ENCODE data around the gene BTBD16. TPM values are rescaled to one million over a fixed set of nuclear protein-coding genes. Genes with fewer than 3 reads are reported as not detected.

Gene BTBD16
- total and polyA plus RNA-seq, 2 of the 13 experiments (the other 11 are each of a cell fraction or from before 2014, with no cell fraction given), result 5.0 to 11.9 TPM

DNA sequence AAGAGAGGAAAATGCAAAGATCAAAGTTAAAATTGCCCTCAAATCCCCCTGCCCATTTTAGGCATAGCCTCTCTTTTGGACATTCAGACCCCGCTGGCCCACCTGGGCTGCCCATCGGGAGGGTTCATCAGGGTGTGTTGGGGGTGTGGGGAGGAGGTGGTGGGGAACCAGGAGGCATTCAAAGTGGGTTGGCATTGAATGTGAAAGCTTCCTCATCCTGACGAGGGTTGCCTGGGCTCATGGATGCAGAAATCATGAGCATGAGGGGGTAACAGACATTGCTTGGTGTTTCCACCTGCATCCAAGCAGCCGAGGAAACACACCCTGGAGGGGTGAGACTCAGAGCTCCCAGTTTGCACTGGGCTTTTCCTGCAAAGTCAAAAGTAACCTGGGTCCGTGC, 20.6 kb downstream of the BTBD16 start (continued):
- no peak for TF ChIP-seq ZNF235 (CRISPR knock-in tag; IDR thresholded peaks at IDR 0.05; ENCODE audit: borderline replicate concordance)
- TF ChIP-seq, protein P1, sequence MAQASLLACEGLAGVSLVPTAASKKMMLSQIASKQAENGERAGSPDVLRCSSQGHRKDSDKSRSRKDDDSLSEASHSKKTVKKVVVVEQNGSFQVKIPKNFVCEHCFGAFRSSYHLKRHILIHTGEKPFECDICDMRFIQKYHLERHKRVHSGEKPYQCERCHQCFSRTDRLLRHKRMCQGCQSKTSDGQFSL (CRISPR knock-in tag; IDR thresholded peaks at IDR 0.05), result no peak
- no peak for TF ChIP-seq ZNF451 (CRISPR knock-in tag; IDR thresholded peaks at IDR 0.05)
- TF ChIP-seq SRSF4 (IDR thresholded peaks at IDR 0.05; ENCODE audit: low read depth, low read length, poor library complexity, severe bottlenecking), result no peak
- no peak for TF ChIP-seq RBAK (CRISPR knock-in tag; IDR thresholded peaks at IDR 0.05)
- no peak for TF ChIP-seq ZNF354B (CRISPR knock-in tag; IDR thresholded peaks at IDR 0.05)

DNA sequence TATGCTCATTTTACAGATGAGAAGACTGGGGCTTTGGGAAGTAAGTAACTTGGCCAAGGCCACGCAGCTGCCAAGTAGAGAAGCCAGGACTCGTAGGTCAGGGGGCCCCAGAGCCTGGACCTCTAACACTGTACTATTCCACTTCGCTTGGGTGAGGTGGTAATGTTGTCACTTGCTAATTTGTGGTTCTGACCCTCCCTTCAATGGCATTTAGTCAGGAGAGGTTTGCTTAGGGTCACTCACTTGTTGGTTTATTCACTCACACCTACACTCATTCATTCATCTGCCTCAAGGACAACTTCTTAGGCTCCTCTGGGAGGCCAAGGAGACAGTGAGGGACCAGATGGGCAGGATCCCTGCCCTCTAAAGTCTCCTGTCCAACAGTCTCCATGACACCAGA, 21.3 kb downstream of the BTBD16 start:
- POLR2A ChIA-PET, result no interaction called here
- FAIRE-seq, result no peak
- DNase-seq (ENCODE audit: low spot score), result no peak
- intact Hi-C loops (cut with micrococcal nuclease; ENCODE audit: unreplicated experiment) (no loop called here), in situ Hi-C loops (cut with HindIII; ENCODE audit: extremely low pct_ligation_motif_present, low pct_unique_long_range_greater_than_20kb) (loop anchor here (10.0 kb wide), 1 partner anchor 412 kb away; no protein-coding TSS in a partner anchor)
- no TSS peak for BruUV-seq (replicated peaks)
- H3K27ac ChIP-seq (ENCODE audit: extremely low read length, insufficient read depth, low read length), result no peak overlapping the region
- peaks cover 3 to 42% of the 10 kb centered on the region in 2 experiments; a peak in 4 of 5 replicates for H3K27me3 ChIP-seq (ENCODE audit: control insufficient read depth in 1 of 2, insufficient read depth in 2 of 2, low read length in 2 of 2)
- 13% methylated on average over 3 of the region's 3 CpGs for WGBS (ENCODE audit: low lambda C conversion rate)
- H3K36me3 ChIP-seq (replicated peaks in 1 of 2; ENCODE audit: control insufficient read depth in 1 of 2, insufficient read depth in 2 of 2, low read length in 2 of 2), result no peaks in the 10 kb centered on the region
- H3K79me2 ChIP-seq (ENCODE audit: insufficient read depth, low read length), result no peaks in the 10 kb centered on the region
- H3K9me3 ChIP-seq (ENCODE audit: low read length), result no peaks in the 10 kb centered on the region
- no peaks in the 10 kb centered on the region for H4K20me1 ChIP-seq (ENCODE audit: insufficient read depth, low read length)
- CTCF ChIA-PET (ENCODE audit: low intra/inter-chr PET ratio, low total read pairs), result no interaction called here
- H3K4me2 ChIP-seq (ENCODE audit: low read depth, low read length), result no peak overlapping the region
- no peak overlapping the region for H3K9ac ChIP-seq (ENCODE audit: insufficient read depth, low read depth, low read length)
- peaks cover 28% of the 10 kb centered on the region for H3K4me1 ChIP-seq (ENCODE audit: insufficient read depth, low read length)
- no peak overlapping the region for H3K4me3 ChIP-seq (replicated peaks in 1 of 3; ENCODE audit: insufficient read depth in 1 of 3, low read depth in 2 of 3, low read length in 3 of 3)
- no peak for ATAC-seq
- H2AFZ ChIP-seq (ENCODE audit: low read length), result no peak overlapping the region
- TF ChIP-seq RCOR2 (CRISPR knock-in tag; IDR thresholded peaks at IDR 0.05) (no peak), SAFB2 (CRISPR knock-in tag; IDR thresholded peaks at IDR 0.05; ENCODE audit: borderline replicate concordance, low read depth) (no peak), MTF1 (CRISPR knock-in tag; IDR thresholded peaks at IDR 0.05) (no peak), ZNF17 (CRISPR knock-in tag; IDR thresholded peaks at IDR 0.05) (no peak), AHR (CRISPR knock-in tag; IDR thresholded peaks at IDR 0.05) (no peak), PRMT3 (CRISPR knock-in tag; IDR thresholded peaks at IDR 0.05; ENCODE audit: borderline replicate concordance, low read depth) (no peak)
- TF ChIP-seq, protein P2, sequence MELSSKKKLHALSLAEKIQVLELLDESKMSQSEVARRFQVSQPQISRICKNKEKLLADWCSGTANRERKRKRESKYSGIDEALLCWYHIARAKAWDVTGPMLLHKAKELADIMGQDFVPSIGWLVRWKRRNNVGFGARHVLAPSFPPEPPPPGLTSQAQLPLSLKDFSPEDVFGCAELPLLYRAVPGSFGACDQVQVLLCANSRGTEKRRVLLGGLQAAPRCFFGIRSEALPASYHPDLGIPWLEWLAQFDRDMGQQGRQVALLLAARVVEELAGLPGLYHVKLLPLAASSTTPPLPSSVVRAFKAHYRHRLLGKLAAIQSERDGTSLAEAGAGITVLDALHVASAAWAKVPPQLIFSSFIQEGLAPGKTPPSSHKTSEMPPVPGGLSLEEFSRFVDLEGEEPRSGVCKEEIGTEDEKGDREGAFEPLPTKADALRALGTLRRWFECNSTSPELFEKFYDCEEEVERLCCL (CRISPR knock-in tag; IDR thresholded peaks at IDR 0.05; ENCODE audit: borderline replicate concordance), result no peak
- TF ChIP-seq, protein P3, sequence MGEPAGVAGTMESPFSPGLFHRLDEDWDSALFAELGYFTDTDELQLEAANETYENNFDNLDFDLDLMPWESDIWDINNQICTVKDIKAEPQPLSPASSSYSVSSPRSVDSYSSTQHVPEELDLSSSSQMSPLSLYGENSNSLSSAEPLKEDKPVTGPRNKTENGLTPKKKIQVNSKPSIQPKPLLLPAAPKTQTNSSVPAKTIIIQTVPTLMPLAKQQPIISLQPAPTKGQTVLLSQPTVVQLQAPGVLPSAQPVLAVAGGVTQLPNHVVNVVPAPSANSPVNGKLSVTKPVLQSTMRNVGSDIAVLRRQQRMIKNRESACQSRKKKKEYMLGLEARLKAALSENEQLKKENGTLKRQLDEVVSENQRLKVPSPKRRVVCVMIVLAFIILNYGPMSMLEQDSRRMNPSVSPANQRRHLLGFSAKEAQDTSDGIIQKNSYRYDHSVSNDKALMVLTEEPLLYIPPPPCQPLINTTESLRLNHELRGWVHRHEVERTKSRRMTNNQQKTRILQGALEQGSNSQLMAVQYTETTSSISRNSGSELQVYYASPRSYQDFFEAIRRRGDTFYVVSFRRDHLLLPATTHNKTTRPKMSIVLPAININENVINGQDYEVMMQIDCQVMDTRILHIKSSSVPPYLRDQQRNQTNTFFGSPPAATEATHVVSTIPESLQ (CRISPR knock-in tag; conservative IDR thresholded peaks at IDR 0.05), result no peak
- TF ChIP-seq, protein P4, sequence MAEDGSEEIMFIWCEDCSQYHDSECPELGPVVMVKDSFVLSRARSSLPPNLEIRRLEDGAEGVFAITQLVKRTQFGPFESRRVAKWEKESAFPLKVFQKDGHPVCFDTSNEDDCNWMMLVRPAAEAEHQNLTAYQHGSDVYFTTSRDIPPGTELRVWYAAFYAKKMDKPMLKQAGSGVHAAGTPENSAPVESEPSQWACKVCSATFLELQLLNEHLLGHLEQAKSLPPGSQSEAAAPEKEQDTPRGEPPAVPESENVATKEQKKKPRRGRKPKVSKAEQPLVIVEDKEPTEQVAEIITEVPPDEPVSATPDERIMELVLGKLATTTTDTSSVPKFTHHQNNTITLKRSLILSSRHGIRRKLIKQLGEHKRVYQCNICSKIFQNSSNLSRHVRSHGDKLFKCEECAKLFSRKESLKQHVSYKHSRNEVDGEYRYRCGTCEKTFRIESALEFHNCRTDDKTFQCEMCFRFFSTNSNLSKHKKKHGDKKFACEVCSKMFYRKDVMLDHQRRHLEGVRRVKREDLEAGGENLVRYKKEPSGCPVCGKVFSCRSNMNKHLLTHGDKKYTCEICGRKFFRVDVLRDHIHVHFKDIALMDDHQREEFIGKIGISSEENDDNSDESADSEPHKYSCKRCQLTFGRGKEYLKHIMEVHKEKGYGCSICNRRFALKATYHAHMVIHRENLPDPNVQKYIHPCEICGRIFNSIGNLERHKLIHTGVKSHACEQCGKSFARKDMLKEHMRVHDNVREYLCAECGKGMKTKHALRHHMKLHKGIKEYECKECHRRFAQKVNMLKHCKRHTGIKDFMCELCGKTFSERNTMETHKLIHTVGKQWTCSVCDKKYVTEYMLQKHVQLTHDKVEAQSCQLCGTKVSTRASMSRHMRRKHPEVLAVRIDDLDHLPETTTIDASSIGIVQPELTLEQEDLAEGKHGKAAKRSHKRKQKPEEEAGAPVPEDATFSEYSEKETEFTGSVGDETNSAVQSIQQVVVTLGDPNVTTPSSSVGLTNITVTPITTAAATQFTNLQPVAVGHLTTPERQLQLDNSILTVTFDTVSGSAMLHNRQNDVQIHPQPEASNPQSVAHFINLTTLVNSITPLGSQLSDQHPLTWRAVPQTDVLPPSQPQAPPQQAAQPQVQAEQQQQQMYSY (CRISPR knock-in tag; IDR thresholded peaks at IDR 0.05), result no peak

Data from HepG2 (cell line).